IMR-90 (cell line): ENCODE data around the gene IFNA4. TPM values are rescaled to one million over a fixed set of nuclear protein-coding genes. Genes with fewer than 3 reads are reported as not detected.

Source experiments
- ATAC-seq: fragments of 200-7000 bp; cut with Tn5 transposase; 2 replicates; pipeline ENCODE4 v1.9.1; 2020; ENCODE audit warnings: low read depth, mild to moderate bottlenecking, moderate library complexity
- BruUV-seq: library from RNA; stranded (reverse); fragments of 400-500 nt; replicated peaks from 2 replicates; lab custom pipeline; 2021; lab: Mats Ljungman, UMichigan
- CTCF ChIA-PET: fragments of 300-600 bp; formaldehyde crosslinking; extraction: SDS; loops from one replicate; lab custom pipeline; 2021; ENCODE audit warnings: antibody characterized with exemption; lab: Yijun Ruan, JAX
- POLR2A ChIA-PET: fragments of 300-600 bp; sonication (Branson Sonifier 250); formaldehyde crosslinking; loops from one replicate; lab custom pipeline; 2022; ENCODE audit warnings: antibody characterized with exemption; ENCODE audit not compliant: unreplicated experiment; lab: Charles Lee
- DNase-seq: peaks from one replicate; pipeline ENCODE4 v3.0.0; 2013
- H2AFZ ChIP-seq: replicated peaks from 2 replicates; pipeline ENCODE3; 2013; ENCODE audit warnings: low read length, mild to moderate bottlenecking; ENCODE audit not compliant: poor library complexity
- H2AK5ac ChIP-seq: 2 replicates; pipeline ENCODE4 v1.6.1; 2013; ENCODE audit warnings: low read depth, low read length, inconsistent platforms
- H2AK9ac ChIP-seq: replicated peaks from 2 replicates; pipeline ENCODE3; 2013; ENCODE audit warnings: mild to moderate bottlenecking, low read depth, low read length, moderate library complexity; ENCODE audit not compliant: poor library complexity
- H2BK120ac ChIP-seq: 2 replicates; pipeline ENCODE4 v1.6.1; 2013; ENCODE audit warnings: low read depth, low read length, inconsistent platforms
- H2BK15ac ChIP-seq: 3 replicates; pipeline ENCODE4 v1.6.1; 2013; ENCODE audit warnings: low read depth, low read length, inconsistent platforms
- H2BK20ac ChIP-seq: 2 replicates; pipeline ENCODE4 v1.6.1; 2013; ENCODE audit warnings: low read depth, mild to moderate bottlenecking, inconsistent platforms, low read length, moderate library complexity
- H2BK5ac ChIP-seq: 2 replicates; pipeline ENCODE4 v1.6.1; 2013; ENCODE audit warnings: mild to moderate bottlenecking, low read depth, low read length, inconsistent platforms; ENCODE audit not compliant: poor library complexity, severe bottlenecking
- H3K14ac ChIP-seq: replicated peaks from 2 replicates; pipeline ENCODE4 v1.6.1; 2013; ENCODE audit warnings: low read depth, low read length, inconsistent platforms
- H3K18ac ChIP-seq: 2 replicates; pipeline ENCODE4 v1.6.1; 2013; ENCODE audit warnings: low read depth, low read length, control low read depth
- H3K23ac ChIP-seq: 2 replicates; pipeline ENCODE4 v1.6.1; 2013; ENCODE audit warnings: low read depth, low read length, inconsistent platforms
- H3K27ac ChIP-seq: 2 replicates; pipeline ENCODE4 v1.5.1; 2013; ENCODE audit warnings: mild to moderate bottlenecking, control low read depth, low read length; ENCODE audit not compliant: insufficient read depth
- H3K27me3 ChIP-seq: 2 replicates; pipeline ENCODE4 v1.6.1; 2013; ENCODE audit warnings: low read length; ENCODE audit not compliant: control insufficient read depth, insufficient read depth
- H3K36me3 ChIP-seq: 2 replicates; pipeline ENCODE4 v1.6.1; 2013; ENCODE audit warnings: low read length, mixed read lengths; ENCODE audit not compliant: control insufficient read depth, insufficient read depth
- H3K4ac ChIP-seq: 2 replicates; pipeline ENCODE4 v1.6.1; 2013; ENCODE audit warnings: low read depth, low read length, inconsistent platforms
- H3K4me1 ChIP-seq: 2 replicates; pipeline ENCODE4 v1.6.1; 2013; ENCODE audit warnings: low read length, mixed read lengths; ENCODE audit not compliant: control insufficient read depth, insufficient read depth
- H3K4me2 ChIP-seq: 2 replicates; pipeline ENCODE4 v1.6.1; 2013; ENCODE audit warnings: low read depth, mild to moderate bottlenecking, control low read depth, low read length, moderate library complexity
- H3K4me3 ChIP-seq: 2 replicates; pipeline ENCODE4 v1.5.1; 2013; ENCODE audit warnings: low read depth, mild to moderate bottlenecking, control low read depth, low read length, moderate library complexity; ENCODE audit not compliant: insufficient read depth
- H3K56ac ChIP-seq: 2 replicates; pipeline ENCODE4 v1.6.1; 2013; ENCODE audit warnings: low read length, inconsistent platforms; ENCODE audit not compliant: insufficient read depth; ENCODE audit errors: extremely low read depth
- H3K79me1 ChIP-seq, 2 experiments: 2 replicates each; pipeline ENCODE4 v1.6.1; 2013; ENCODE audit warnings: low read length in 2 of 2, inconsistent platforms in 1 of 2, low read depth in 1 of 2
- H3K9ac ChIP-seq: 2 replicates; pipeline ENCODE4 v1.6.1; 2013; ENCODE audit warnings: low read depth, low read length, control low read depth
- H3K9me1 ChIP-seq: 2 replicates; pipeline ENCODE4 v1.6.1; 2013; ENCODE audit warnings: low read length, inconsistent platforms; ENCODE audit not compliant: insufficient read depth
- H3K9me3 ChIP-seq: 2 replicates; pipeline ENCODE4 v1.6.1; 2013; ENCODE audit warnings: low read length; ENCODE audit not compliant: control insufficient read depth, insufficient read depth
- H4K20me1 ChIP-seq: 2 replicates; pipeline ENCODE4 v1.6.1; 2013; ENCODE audit warnings: low read length, inconsistent platforms; ENCODE audit not compliant: insufficient read depth
- H4K5ac ChIP-seq: 2 replicates; pipeline ENCODE4 v1.6.1; 2013; ENCODE audit warnings: mild to moderate bottlenecking, low read depth, low read length, control low read depth
- H4K8ac ChIP-seq, 2 experiments: 2 replicates each; pipeline ENCODE4 v1.6.1; 2013; ENCODE audit warnings: low read depth in 2 of 2, low read length in 2 of 2, control low read depth in 1 of 2, inconsistent platforms in 1 of 2
- H4K91ac ChIP-seq: 2 replicates; pipeline ENCODE4 v1.6.1; 2013; ENCODE audit warnings: low read depth, low read length, inconsistent platforms; ENCODE audit not compliant: insufficient read depth
- BHLHE40 ChIP-seq: fragments of 150-350 bp; IDR thresholded peaks from 2 replicates; pipeline ENCODE4 v1.6.1; 2016; ENCODE audit warnings: mild to moderate bottlenecking, low read depth, low read length
- CHD1 ChIP-seq: IDR thresholded peaks from 2 replicates; pipeline ENCODE4 v1.6.1; 2012; ENCODE audit warnings: low read depth, low read length, improper control_type of control experiment
- CTCF ChIP-seq: conservative IDR thresholded peaks from 2 replicates; pipeline ENCODE4 v1.5.1; 2012; ENCODE audit warnings: mild to moderate bottlenecking, low read depth, low read length, improper control_type of control experiment
- ELK1 ChIP-seq: fragments of 150-350 bp; IDR thresholded peaks from 2 replicates; pipeline ENCODE4 v1.6.1; 2016; ENCODE audit warnings: low read depth, mild to moderate bottlenecking, low read length, moderate library complexity, borderline replicate concordance
- FOS ChIP-seq: fragments of 150-350 bp; IDR thresholded peaks from 2 replicates; pipeline ENCODE4 v1.6.1; 2016; ENCODE audit warnings: low read depth, low read length
- MAZ ChIP-seq: IDR thresholded peaks from 2 replicates; pipeline ENCODE4 v1.6.1; 2012; ENCODE audit warnings: low read depth, mild to moderate bottlenecking, low read length, improper control_type of control experiment, moderate library complexity, borderline replicate concordance
- MXI1 ChIP-seq: IDR thresholded peaks from 2 replicates; pipeline ENCODE4 v1.6.1; 2012; ENCODE audit warnings: low read depth, mild to moderate bottlenecking, low read length, moderate library complexity, borderline replicate concordance
- NFE2L2 ChIP-seq: fragments of 150-350 bp; IDR thresholded peaks from 2 replicates; pipeline ENCODE4 v1.6.1; 2016; ENCODE audit warnings: low read depth, mild to moderate bottlenecking, low read length
- POLR2A ChIP-seq: IDR thresholded peaks from 2 replicates; pipeline ENCODE4 v1.6.1; 2012; ENCODE audit warnings: mild to moderate bottlenecking, low read depth, low read length
- RAD21 ChIP-seq: IDR thresholded peaks from 2 replicates; pipeline ENCODE4 v1.6.1; 2012; ENCODE audit warnings: low read length, improper control_type of control experiment
- RCOR1 ChIP-seq: IDR thresholded peaks from 2 replicates; pipeline ENCODE4 v1.6.1; 2012; ENCODE audit warnings: mild to moderate bottlenecking, low read length, improper control_type of control experiment; ENCODE audit not compliant: insufficient replicate concordance
- RFX5 ChIP-seq: IDR thresholded peaks from 2 replicates; pipeline ENCODE4 v1.8.0; 2012; ENCODE audit warnings: low read depth, mild to moderate bottlenecking, low read length, moderate library complexity
- SMC3 ChIP-seq: fragments of 150-350 bp; IDR thresholded peaks from 2 replicates; pipeline ENCODE4 v1.6.1; 2016; ENCODE audit warnings: low read depth, mild to moderate bottlenecking, antibody characterized with exemption, low read length, moderate library complexity
- USF2 ChIP-seq: fragments of 150-350 bp; IDR thresholded peaks from 2 replicates; pipeline ENCODE4 v1.6.1; 2017; ENCODE audit warnings: mild to moderate bottlenecking, antibody characterized with exemption, low read length, low read depth
- dilution Hi-C: fragments of 300-500 bp; cut with HindIII; formaldehyde crosslinking; loops from one replicate; pipeline ENCODE4 v1.14.3; 2018; ENCODE audit warnings: low sequenced_read_pairs; ENCODE audit not compliant: unreplicated experiment
- in situ Hi-C: fragments of 300-500 bp; cut with MboI; formaldehyde crosslinking; loops from 3 replicates; pipeline ENCODE4 v1.14.3; 2019; ENCODE audit warnings: low sequenced_read_pairs, inconsistent platforms, mixed read lengths
- intact Hi-C: fragments of 100-400 bp; cut with micrococcal nuclease; formaldehyde crosslinking; loops from 2 replicates; pipeline ENCODE4 v1.10.0; 2022
- polyA plus RNA-seq, 3 experiments: library from polyadenylated mRNA; depleted of rRNA; stranded (reverse); fragments of >200 nt; gene quantifications; 2 replicates each; pipeline ENCODE4 v1.2.3, GENCODE V29; 2012; ENCODE audit warnings: low replicate concordance in 1 of 3
- total RNA-seq: library from RNA; depleted of rRNA; stranded (reverse); fragments of >200 nt; gene quantifications from 2 replicates; pipeline ENCODE4 v1.2.3, GENCODE V29; 2012

IFNA4 gene
- total and polyA plus RNA-seq, 2 of the 4 experiments (the other 2 are of a cell fraction): not detected

- no peaks in the 10 kb centered on the region for H3K27me3 ChIP-seq
- no peak overlapping the region for H4K8ac ChIP-seq
- no peak overlapping the region for H4K5ac ChIP-seq
- H3K4me3 ChIP-seq: no peak overlapping the region
- H2BK120ac ChIP-seq: no peak overlapping the region
- no peak overlapping the region for H3K4ac ChIP-seq
- H2AK5ac ChIP-seq: no peak overlapping the region
- H2AFZ ChIP-seq: no peak overlapping the region
- H3K23ac ChIP-seq: no peak overlapping the region
- no peak for ATAC-seq
- no peak overlapping the region for H3K4me2 ChIP-seq
- DNase-seq: no peak
- TF ChIP-seq FOS: no peak
- TF ChIP-seq MAZ: no peak
- TF ChIP-seq RFX5: no peak
- no peak for TF ChIP-seq RAD21
- no peak for TF ChIP-seq POLR2A
- TF ChIP-seq CHD1: no peak
- TF ChIP-seq CTCF: no peak
- no peak for TF ChIP-seq USF2
- TF ChIP-seq NFE2L2: no peak
- no peak for TF ChIP-seq BHLHE40
- no peak for TF ChIP-seq ELK1
- no peak for TF ChIP-seq RCOR1
- no peak for TF ChIP-seq SMC3
- no peak for TF ChIP-seq MXI1
- no peak overlapping the region for H2BK20ac ChIP-seq
- ChIA-PET POLR2A (no interaction called here), CTCF (no interaction called here)
- dilution Hi-C loops (no loop called here), in situ Hi-C loops (loop anchor here (25.0 kb wide), 1 partner anchor 582 kb away; no protein-coding TSS in a partner anchor), intact Hi-C loops (no loop called here)
- H3K79me1 ChIP-seq: no peaks in the 10 kb centered on the region
- H3K9me1 ChIP-seq: no peaks in the 10 kb centered on the region
- no peak overlapping the region for H3K18ac ChIP-seq
- no peaks in the 10 kb centered on the region for H3K36me3 ChIP-seq
- no peak overlapping the region for H4K91ac ChIP-seq
- H3K4me1 ChIP-seq: no peaks in the 10 kb centered on the region
- H3K14ac ChIP-seq: no peak overlapping the region
- no peak overlapping the region for H3K27ac ChIP-seq
- H2BK15ac ChIP-seq: no peak overlapping the region
- no peak overlapping the region for H2BK5ac ChIP-seq
- no peak overlapping the region for H3K9ac ChIP-seq
- no peak overlapping the region for H3K56ac ChIP-seq
- no peak overlapping the region for H2AK9ac ChIP-seq
- no TSS peak for BruUV-seq
- no peaks in the 10 kb centered on the region for H3K9me3 ChIP-seq
- no peaks in the 10 kb centered on the region for H4K20me1 ChIP-seq
Observed at GRCh38 chr9:21205204-21205603, 17.8 kb upstream of the IFNA4 start.
